ENCODE results near the gene L3MBTL4. TPM values are rescaled to one million over a fixed set of nuclear protein-coding genes. Genes with fewer than 3 reads are reported as not detected.

The L3MBTL4 gene
- polyA plus RNA-seq, 1 of the 3 experiments (the other 2 are of a cell fraction): 0.02 TPM

DNA sequence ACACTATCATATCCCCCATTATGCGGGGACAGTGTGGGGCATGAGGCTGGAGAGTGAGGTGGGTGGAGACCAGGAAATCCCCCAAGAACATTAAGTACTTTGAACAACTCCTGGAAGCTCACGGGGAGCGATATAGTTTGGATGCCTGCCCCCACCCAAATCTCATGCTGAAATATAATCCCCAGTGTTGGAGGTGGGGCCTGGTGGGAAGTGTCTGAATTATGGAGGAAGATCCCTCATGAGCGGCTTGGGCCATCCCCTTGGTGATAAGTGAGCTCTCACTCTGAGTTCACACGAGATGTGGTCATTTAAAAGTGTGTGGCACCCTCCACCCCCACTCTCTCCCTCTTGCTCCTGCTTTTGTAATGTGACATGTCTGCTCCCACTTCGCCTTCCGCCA, 422.3 kb downstream of the L3MBTL4 start:
- Histone ChIP-seq H3F3A (replicated peaks; ENCODE audit: insufficient read depth) (no peaks in the 10 kb centered on the region), H3K27me3 (ENCODE audit: insufficient read depth) (peaks cover 10% of the 10 kb centered on the region; the same call in 1 of the 2 replicates), H2AFZ (ENCODE audit: low read depth) (no peak overlapping the region), H3K4me1 (ENCODE audit: control insufficient read depth in 1 of 2, insufficient read depth in 2 of 2, low read depth in 1 of 2, low read length in 1 of 2) (no peaks in the 10 kb centered on the region), H3K4me3 (ENCODE audit: low read depth in 2 of 2, low read length in 1 of 2) (no peak overlapping the region), H3K27ac (ENCODE audit: low read depth in 2 of 2, low read length in 1 of 2) (no peak overlapping the region), H3K4me2 (no peak overlapping the region), H4K20me1 (ENCODE audit: insufficient read depth) (no peaks in the 10 kb centered on the region), H3K79me2 (ENCODE audit: insufficient read depth) (no peaks in the 10 kb centered on the region), H3K36me3 (replicated peaks in 1 of 2; ENCODE audit: control insufficient read depth in 1 of 2, insufficient read depth in 2 of 2, low read length in 1 of 2) (no peaks in the 10 kb centered on the region), H3K9me2 (no peaks in the 10 kb centered on the region), H3K9me3 (no peaks in the 10 kb centered on the region), H3K9ac (no peak overlapping the region)
- ChIA-PET POLR2A (no interaction called here), CTCF (no interaction called here)
- WGBS (ENCODE audit: low lambda C conversion rate): 71% methylated on average over 7 of the region's 7 CpGs
- TF ChIP-seq SIN3A (IDR thresholded peaks at IDR 0.05; ENCODE audit: borderline replicate concordance, low read depth, low read length) (no peak), YY1 (IDR thresholded peaks at IDR 0.05; ENCODE audit: low read depth) (no peak), RCOR1 (IDR thresholded peaks at IDR 0.05; ENCODE audit: low read length) (no peak), NRF1 (IDR thresholded peaks at IDR 0.05; ENCODE audit: low read depth, low read length) (no peak), GABPA (IDR thresholded peaks at IDR 0.05; ENCODE audit: low read depth) (no peak), RFX5 (IDR thresholded peaks at IDR 0.05; ENCODE audit: low read length) (no peak), EZH2phosphoT487 (IDR thresholded peaks at IDR 0.05; ENCODE audit: borderline replicate concordance, low read depth) (no peak), NFIC (IDR thresholded peaks at IDR 0.05; ENCODE audit: borderline replicate concordance) (no peak)
- TF ChIP-seq, protein P1, sequence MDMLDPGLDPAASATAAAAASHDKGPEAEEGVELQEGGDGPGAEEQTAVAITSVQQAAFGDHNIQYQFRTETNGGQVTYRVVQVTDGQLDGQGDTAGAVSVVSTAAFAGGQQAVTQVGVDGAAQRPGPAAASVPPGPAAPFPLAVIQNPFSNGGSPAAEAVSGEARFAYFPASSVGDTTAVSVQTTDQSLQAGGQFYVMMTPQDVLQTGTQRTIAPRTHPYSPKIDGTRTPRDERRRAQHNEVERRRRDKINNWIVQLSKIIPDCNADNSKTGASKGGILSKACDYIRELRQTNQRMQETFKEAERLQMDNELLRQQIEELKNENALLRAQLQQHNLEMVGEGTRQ (IDR thresholded peaks at IDR 0.05; ENCODE audit: borderline replicate concordance, low read depth, low read length): no peak
- TF ChIP-seq, protein P2, sequence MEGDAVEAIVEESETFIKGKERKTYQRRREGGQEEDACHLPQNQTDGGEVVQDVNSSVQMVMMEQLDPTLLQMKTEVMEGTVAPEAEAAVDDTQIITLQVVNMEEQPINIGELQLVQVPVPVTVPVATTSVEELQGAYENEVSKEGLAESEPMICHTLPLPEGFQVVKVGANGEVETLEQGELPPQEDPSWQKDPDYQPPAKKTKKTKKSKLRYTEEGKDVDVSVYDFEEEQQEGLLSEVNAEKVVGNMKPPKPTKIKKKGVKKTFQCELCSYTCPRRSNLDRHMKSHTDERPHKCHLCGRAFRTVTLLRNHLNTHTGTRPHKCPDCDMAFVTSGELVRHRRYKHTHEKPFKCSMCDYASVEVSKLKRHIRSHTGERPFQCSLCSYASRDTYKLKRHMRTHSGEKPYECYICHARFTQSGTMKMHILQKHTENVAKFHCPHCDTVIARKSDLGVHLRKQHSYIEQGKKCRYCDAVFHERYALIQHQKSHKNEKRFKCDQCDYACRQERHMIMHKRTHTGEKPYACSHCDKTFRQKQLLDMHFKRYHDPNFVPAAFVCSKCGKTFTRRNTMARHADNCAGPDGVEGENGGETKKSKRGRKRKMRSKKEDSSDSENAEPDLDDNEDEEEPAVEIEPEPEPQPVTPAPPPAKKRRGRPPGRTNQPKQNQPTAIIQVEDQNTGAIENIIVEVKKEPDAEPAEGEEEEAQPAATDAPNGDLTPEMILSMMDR (IDR thresholded peaks at IDR 0.05): no peak
- TF ChIP-seq, protein P3, sequence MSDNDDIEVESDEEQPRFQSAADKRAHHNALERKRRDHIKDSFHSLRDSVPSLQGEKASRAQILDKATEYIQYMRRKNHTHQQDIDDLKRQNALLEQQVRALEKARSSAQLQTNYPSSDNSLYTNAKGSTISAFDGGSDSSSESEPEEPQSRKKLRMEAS (IDR thresholded peaks at IDR 0.05; ENCODE audit: low read depth): no peak
- no peak for DNase-seq

DNA sequence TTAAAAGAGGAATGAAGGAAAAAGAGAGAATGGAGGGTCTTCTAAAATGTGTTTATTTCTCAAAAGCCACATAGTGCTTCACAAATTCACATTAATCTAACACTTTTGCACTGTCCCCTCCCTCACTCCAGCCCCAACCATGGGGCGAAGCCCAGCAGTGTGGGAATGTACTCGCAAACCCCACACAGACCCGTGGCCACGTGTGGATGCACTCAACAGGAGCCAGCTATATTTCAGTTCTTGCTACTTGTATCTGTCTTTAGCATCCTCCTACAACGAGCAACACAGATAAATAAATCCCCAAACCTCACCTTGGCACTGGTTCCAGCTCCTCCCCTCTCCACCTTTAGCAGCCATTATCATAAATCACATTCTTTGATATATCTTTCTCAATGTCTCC, 427.5 kb downstream of the L3MBTL4 start:
- WGBS (ENCODE audit: low lambda C conversion rate): 58% methylated on average over 5 of the region's 5 CpGs
- H3K79me2 ChIP-seq (ENCODE audit: insufficient read depth): no peaks in the 10 kb centered on the region
- no peaks in the 10 kb centered on the region; a peak in 1 of 4 replicates for H3K4me1 ChIP-seq (ENCODE audit: control insufficient read depth in 1 of 2, insufficient read depth in 2 of 2, low read depth in 1 of 2, low read length in 1 of 2)
- no peak overlapping the region for H3K27ac ChIP-seq (ENCODE audit: low read depth in 2 of 2, low read length in 1 of 2)
- no peak for DNase-seq
- H3K36me3 ChIP-seq (replicated peaks in 1 of 2; ENCODE audit: control insufficient read depth in 1 of 2, insufficient read depth in 2 of 2, low read length in 1 of 2): no peaks in the 10 kb centered on the region
- H3K9me3 ChIP-seq: no peaks in the 10 kb centered on the region
- H3K4me3 ChIP-seq (ENCODE audit: low read depth in 2 of 2, low read length in 1 of 2): no peak overlapping the region
- H3K27me3 ChIP-seq (ENCODE audit: insufficient read depth): no peaks in the 10 kb centered on the region
- no peak overlapping the region for H3K4me2 ChIP-seq
- H2AFZ ChIP-seq (ENCODE audit: low read depth): no peak overlapping the region
- ChIA-PET CTCF (interaction anchor here (1.5 kb wide), 1 partner anchor 9 kb away, joined by 4 read pairs; no protein-coding TSS in a partner anchor), POLR2A (no interaction called here)
- no peak overlapping the region for H3K9ac ChIP-seq
- H3K9me2 ChIP-seq: no peaks in the 10 kb centered on the region
- no peaks in the 10 kb centered on the region for H3F3A ChIP-seq (replicated peaks; ENCODE audit: insufficient read depth)
- no peaks in the 10 kb centered on the region for H4K20me1 ChIP-seq (ENCODE audit: insufficient read depth)
- TF ChIP-seq, protein P4, sequence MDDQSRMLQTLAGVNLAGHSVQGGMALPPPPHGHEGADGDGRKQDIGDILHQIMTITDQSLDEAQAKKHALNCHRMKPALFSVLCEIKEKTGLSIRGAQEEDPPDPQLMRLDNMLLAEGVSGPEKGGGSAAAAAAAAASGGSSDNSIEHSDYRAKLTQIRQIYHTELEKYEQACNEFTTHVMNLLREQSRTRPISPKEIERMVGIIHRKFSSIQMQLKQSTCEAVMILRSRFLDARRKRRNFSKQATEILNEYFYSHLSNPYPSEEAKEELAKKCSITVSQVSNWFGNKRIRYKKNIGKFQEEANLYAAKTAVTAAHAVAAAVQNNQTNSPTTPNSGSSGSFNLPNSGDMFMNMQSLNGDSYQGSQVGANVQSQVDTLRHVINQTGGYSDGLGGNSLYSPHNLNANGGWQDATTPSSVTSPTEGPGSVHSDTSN (IDR thresholded peaks at IDR 0.05): no peak
- TF ChIP-seq, protein P5, sequence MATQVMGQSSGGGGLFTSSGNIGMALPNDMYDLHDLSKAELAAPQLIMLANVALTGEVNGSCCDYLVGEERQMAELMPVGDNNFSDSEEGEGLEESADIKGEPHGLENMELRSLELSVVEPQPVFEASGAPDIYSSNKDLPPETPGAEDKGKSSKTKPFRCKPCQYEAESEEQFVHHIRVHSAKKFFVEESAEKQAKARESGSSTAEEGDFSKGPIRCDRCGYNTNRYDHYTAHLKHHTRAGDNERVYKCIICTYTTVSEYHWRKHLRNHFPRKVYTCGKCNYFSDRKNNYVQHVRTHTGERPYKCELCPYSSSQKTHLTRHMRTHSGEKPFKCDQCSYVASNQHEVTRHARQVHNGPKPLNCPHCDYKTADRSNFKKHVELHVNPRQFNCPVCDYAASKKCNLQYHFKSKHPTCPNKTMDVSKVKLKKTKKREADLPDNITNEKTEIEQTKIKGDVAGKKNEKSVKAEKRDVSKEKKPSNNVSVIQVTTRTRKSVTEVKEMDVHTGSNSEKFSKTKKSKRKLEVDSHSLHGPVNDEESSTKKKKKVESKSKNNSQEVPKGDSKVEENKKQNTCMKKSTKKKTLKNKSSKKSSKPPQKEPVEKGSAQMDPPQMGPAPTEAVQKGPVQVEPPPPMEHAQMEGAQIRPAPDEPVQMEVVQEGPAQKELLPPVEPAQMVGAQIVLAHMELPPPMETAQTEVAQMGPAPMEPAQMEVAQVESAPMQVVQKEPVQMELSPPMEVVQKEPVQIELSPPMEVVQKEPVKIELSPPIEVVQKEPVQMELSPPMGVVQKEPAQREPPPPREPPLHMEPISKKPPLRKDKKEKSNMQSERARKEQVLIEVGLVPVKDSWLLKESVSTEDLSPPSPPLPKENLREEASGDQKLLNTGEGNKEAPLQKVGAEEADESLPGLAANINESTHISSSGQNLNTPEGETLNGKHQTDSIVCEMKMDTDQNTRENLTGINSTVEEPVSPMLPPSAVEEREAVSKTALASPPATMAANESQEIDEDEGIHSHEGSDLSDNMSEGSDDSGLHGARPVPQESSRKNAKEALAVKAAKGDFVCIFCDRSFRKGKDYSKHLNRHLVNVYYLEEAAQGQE (IDR thresholded peaks at IDR 0.05; ENCODE audit: low read depth, low read length): no peak
- TF ChIP-seq FOXJ3 (CRISPR knock-in tag; IDR thresholded peaks at IDR 0.05): no peak
- TF ChIP-seq NFIC (IDR thresholded peaks at IDR 0.05; ENCODE audit: borderline replicate concordance): no peak
- TF ChIP-seq RXRA (IDR thresholded peaks at IDR 0.05; ENCODE audit: borderline replicate concordance, low read depth): no peak
- TF ChIP-seq SIN3A (IDR thresholded peaks at IDR 0.05; ENCODE audit: borderline replicate concordance, low read depth, low read length): no peak
- TF ChIP-seq, protein P6, sequence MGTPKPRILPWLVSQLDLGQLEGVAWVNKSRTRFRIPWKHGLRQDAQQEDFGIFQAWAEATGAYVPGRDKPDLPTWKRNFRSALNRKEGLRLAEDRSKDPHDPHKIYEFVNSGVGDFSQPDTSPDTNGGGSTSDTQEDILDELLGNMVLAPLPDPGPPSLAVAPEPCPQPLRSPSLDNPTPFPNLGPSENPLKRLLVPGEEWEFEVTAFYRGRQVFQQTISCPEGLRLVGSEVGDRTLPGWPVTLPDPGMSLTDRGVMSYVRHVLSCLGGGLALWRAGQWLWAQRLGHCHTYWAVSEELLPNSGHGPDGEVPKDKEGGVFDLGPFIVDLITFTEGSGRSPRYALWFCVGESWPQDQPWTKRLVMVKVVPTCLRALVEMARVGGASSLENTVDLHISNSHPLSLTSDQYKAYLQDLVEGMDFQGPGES (IDR thresholded peaks at IDR 0.05; ENCODE audit: low read depth, low read length): no peak
- TF ChIP-seq, protein P3 (IDR thresholded peaks at IDR 0.05; ENCODE audit: low read depth): no peak

Measured in SK-N-SH (cell line).